GM21786 (cell line): ENCODE measurements around the gene SEMA5A.
A peak's percentile ranks its signal among the peaks of the same experiment; 100 is the strongest.

Experiments used
- ATAC-seq: cut with Tn5 transposase; IDR thresholded peaks from one replicate; pipeline ENCODE4 v1.9.1; 2021; ENCODE audit not compliant: unreplicated experiment

Gene SEMA5A

DNA sequence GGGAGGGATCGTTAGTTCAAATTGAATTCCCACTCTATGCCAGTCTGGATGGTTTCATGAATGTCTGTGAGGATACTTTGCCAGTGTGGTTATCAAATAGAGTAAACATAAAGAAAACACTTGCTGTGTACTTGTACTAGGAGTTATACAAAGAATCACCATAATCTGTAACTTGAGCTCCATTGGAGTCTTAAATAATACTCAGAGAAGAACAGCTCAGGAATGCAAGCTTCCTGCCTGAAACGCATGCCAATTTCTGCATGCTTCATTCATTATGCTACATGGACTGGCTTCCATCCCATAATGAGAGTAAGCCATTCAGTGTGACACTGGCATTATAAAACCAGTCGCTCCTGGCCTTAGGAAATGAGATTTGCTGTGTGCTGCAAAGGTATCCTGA is 351.4 kb downstream of the SEMA5A start:
- no peak for ATAC-seq

DNA sequence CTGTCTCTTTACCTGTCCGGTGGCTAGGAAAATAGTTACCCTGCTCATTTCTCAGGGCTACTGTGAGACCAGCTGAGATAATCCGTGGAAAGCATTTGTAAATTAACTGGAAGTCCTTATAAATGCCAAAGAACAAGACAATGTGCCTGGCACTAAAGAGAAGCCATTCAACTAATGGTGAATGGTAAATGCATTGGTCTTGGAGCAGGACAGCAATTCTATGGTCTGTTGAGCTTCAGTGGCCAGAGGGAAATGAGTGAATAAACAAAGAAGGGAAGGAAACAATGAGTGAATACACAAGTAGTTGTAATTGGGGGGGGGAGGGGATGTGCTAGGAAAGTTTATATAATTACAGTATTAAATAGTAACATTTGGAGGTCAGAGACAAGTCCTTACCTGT is 353.6 kb downstream of the SEMA5A start:
- no peak for ATAC-seq

DNA sequence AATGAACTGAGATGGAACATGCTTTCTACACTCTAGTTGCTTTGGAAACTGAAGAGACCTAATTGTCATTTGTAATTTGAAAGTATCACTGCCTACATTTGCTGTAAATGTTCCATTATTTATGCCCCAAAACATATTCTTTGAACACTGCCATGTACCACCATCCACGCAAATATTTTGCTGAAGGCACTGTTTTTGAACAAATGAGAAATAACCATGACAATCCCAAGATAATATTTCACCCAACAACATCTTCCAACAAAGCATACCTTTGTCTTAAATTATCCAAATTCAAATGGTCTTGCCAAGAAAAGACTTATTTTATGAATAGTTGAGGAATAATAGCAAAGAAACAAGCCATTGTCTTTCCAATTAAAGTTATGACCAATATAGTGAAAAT is 356.2 kb downstream of the SEMA5A start:
- ATAC-seq, result no peak

DNA sequence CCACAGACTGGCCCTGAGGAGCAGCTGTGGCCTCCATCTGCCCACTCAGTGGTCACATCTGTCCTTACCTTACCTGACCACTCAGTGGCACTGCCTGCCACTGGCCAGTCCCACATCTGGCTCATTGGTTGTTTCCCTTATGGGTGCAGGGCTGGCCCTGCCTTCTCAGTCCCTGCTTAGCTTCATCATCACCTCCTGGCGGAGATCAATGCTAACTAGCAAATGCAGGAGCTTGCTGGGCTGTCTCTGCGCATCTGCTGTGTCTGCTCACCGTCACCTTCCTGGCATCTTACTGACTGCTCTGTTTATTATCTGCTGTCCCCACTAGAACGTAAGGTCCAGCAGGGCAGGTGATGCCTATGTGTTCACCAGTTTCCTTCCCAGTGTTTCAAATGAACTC is 356.9 kb downstream of the SEMA5A start:
- no peak for ATAC-seq

DNA sequence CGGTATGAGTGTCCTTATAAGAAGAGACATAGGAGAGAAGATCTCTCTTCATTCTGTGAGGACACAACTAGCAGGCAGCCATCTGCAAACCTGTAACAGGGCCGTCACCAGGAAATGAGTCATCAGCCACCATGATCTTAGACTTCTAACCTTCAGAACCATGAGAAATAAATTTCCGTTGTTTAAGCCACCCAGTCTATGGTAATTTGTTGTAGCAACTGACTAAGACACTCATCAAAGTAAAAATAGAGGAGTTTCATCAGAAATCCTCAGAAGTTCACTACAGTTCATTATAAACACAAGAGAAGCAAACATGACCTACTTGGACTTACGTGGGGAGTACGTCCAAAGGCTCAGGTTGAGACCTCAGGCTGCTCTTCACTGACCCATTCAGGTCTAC is 357.7 kb downstream of the SEMA5A start:
- no peak for ATAC-seq

DNA sequence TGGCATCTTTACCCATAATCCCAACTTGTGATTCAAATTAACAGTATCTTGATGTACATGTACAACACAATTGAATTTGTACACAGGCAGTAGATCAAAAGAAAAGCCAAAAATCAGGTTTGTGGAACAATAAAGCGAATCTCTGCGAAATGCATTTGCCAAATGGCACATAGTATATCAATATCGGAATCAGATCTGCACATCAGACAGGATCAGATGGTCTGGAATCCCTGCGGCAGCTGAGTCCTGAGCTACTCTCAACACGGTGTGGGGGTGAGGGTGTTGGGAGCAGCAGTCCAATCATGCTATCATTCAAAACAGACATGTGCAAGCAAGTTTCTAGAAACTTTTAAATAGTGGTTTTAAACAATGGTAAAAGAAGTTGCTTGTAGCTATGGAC is 358.3 kb downstream of the SEMA5A start:
- ATAC-seq, result no peak

DNA sequence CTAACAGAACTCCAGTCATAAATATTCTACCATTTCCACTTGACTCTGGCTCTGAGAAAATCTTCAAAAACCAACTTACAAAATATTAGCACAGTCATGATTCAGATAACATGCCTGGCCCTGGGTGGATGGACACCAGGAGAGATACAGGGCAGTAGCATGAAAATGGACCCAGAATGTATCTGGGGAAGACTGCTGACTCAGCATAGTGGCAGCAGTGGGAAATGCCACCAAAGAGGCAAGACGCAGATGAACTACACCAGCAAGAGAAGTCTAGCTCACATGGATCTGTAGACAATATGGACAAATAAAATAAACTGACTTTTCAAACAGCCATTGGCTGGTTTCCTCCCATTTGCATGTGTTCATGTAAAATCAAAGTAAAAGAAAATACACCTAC is 359.8 kb downstream of the SEMA5A start:
- ATAC-seq, result no peak

DNA sequence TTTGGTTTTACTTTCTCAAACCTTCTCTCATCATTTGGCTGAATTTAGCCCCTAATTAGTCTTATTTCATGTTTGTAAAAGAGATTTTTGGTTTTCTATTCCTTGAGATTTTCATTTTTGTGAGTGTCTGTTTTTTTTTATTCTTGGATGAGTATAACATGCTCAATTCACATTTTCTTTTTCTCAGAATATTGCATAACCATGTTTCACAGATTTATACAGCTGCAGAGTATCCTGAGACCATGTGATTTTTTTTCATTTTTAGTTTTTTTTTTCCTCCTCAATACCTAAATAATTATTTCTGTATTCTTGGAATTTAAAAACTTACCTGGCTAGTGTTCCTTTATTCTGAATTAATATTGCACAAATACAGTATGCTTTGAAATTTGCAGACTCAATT is 361.9 kb downstream of the SEMA5A start:
- ATAC-seq, result no peak

DNA sequence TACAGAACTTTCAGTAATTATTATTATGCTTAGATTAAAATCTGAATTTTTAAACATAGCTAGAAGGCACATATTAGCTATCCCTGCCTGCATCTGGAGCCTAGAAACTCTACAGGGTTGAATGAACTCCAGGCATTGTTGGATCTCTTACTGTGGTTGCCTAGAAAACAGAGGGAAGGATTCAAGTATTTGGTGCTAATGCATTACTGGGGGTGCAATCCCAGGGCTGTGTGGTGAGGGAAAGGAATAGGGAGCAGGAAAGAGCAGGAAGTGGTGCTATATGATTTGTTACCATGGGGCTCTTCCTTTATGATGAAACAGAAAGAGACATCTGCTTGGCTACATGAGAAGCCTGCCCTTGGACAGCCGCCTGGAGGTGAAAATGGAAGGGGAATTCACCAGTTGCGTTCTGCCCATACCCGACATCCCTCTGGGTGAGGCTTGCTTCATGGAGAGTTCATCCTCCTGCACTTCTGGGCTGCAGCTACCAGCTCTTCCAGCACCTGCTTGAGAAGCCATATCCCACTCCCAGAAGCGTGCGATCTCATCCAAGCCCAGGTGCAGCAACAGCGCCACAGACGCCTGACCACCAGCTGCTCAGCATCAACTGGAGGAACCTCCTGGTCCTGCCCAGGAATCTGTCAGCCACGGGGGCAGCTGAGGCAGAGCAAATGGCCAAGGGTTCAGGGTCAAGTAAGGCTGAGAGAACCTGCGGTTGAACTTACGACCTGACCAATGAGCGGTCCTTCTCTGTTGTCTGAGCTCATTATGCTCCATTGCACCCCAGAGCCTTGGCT is 362.8 kb downstream of the SEMA5A start:
- ATAC-seq, result no peak

DNA sequence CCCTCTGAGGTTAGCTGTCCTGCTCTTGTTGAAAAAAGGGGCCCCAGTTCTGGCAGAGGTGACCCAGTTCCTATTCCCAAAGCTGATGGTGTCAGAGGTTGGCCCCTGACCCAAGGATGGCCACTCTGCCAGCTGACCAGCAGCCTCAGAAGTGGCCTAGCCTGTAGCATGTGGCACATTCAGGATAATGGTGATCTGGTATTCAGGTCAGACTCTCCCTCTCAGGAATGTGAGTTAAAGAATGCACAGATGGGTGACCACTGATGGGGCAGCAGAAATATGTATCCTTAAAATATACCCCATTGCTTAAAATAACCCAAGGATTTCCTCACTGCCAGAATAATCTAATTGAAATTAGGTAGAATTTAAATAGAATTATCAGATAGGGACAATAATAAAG is 369.2 kb downstream of the SEMA5A start:
- ATAC-seq, result no peak

DNA sequence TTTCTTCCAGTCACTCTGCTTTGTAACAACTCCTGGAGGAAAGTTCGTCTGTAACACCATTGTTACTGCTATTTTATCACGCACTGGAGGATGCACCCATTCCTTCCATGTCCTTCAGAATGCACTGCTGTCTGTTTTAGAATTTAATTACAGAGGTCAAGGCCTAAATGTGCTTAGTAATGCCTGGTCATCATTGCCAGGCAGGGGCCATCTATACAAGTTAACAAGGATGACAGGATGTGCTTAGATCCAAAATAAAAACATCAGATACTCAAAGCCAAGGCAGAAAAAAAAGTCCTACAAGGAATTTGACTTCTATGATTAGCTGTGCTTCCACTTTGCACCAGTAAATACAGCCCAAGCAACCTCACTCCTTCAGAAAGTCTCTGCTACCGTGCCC is 371.4 kb downstream of the SEMA5A start:
- no peak for ATAC-seq

DNA sequence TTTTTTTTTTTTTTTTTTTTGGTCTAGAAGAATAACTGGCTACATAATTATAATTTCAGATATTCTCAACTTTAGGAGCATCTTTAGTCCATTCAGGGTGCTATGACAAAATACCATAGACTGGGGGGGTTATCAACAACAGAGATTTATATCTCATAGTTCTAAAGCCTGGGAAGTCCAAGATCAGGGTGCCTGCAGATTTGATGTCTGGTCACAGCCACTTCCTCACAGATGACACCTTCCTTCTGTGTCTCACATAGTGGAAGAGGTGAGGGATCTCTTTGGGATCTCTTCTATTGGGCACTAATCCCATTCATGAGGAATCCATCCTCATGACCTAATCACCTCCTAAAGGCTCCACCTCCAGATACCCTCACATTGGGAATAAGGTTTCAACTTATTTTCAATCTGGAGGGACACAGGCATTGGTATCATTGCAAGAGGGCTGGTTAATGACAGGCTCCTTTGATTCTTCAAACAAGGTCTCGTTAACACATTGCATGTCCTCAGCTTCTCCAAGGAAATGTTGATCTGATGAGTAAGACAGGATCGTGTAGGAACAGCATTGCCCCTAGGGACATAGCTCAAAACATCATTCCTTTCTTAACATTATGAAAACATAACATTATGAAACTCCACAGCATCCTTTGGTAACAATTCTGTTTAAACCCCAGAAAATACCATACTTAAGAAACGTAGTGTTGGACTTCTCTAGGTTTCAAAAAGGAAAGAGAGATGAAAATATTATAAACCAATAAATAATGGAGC is 372.4 kb downstream of the SEMA5A start:
- no peak for ATAC-seq

DNA sequence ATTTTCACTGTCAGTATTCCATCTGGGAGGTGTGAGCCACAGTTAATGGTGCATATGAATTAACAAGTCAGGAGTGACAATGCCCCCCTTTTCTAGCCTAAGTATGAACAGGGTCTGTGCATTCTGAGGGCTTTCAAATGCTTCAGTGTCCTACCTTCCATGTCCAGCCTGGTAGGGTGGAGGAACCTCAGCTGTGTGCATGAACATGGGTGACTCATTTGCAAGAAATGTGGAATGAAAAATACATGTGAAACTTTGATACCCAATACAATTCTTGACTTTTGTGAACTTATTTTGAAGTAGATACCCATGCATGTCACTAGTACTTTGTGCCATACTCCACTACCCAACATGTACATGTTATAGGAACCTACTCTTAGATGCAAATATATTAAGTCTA is 375.8 kb downstream of the SEMA5A start:
- ATAC-seq, result no peak

DNA sequence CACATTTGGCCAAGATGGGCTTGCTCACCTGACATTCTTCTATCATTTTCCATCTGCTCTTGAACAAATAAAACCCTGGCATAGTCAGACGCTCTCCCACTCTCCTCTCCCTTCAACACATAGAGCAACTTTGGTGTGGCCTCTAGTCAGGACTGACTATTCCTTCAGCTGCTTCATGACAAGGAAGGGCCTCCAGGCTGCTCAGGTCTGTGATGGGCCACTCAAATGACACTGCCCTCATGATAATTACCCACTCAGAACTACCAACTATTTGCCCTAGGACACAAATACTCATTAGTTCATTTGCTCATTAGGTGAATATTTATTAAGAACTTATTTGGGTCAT is 376.3 kb downstream of the SEMA5A start:
- ATAC-seq, result no peak

DNA sequence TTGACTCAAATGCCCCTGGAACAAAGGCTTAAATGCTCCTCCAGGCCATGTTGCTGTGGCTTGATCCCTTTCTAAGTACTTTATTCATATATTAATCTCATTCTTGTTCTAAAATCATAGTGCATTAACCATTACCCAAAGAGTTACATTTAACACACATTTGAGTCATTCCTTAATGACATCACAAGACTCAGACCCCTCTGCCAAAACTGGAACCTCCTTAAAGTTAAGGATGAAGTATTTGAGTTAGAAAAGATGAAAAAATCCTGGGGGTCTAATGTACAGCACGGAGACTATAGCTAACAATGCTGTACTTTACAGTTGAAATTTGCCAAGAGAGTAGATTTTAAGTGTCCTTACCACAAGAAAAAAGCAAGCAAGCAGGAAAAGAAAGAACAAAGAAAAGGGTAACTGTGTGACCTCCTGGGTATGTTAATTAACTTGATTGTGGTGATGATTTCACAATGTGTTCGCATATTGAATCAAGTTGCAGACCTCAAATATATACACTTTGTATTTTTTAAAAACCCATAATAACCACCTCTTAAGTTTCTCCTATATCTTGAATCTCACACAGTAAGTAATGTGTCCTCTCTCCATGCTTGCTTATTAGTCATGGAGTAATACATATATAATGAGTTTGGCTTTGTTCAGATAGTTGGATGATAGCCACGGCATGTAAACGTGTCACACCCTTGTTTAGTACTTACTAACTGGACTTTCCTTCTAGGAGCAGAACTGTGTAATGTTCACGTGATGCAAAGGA is 376.9 kb downstream of the SEMA5A start:
- no peak for ATAC-seq

DNA sequence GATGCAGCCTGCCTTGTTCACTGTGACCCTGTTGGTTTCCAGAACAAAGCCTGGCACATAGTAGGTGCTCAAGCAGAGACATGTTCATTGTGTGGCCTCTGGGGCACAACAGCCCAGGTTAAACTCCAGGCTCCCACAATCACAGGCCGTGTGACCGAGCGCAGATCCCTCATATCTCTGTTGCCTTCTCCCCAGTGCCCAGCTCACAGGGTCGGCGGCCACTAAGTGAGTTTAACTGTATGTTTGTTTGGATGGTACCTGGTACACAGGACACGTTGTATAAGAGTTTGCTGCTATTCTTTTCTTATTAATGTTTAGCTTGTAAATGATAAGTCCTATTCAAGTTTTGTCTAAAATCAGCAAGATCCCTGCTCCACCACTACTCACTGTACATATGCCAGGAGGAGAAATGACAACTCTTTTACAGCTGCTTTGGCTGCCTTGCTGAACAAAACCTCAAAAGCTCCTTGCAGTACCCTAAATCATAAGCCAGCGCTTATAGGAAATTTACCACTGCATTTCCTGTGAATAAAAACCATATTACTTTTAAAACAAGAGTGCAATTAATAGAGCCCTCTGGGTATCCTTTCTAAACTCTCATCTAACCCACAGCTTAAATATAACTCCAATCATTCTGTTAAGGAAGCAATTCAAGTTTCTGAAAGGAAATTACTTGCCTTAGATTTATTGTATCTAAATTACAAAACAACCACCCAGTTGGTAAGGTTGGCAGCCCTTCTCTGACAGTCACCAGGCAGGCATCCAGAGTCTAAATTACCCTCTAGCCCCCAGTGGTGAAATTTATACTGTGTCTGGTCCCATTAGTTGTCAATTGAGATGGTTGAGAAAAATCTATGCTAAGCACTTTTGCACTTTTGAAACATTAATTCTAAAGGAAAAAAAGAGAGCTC is 379.4 kb downstream of the SEMA5A start:
- ATAC-seq, result no peak

DNA sequence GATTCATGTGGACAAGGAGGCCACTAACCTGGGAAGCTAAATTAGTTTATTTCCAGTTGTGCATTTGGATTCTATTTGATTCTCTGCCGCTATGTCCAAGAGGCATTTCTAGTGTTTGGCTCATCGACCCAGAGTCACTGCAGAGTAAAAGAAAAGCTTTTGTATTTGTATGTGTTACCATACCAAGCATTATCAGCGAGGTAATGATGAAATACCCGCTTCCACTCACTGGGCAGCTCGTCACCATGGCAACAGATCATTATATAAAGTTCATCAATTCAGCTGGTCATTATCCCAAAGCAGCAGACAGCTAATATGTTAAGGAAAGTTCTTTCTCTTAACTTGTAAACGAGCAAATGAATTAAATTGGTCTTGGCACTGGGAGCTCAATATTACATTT is 380.3 kb downstream of the SEMA5A start:
- ATAC-seq, result no peak

DNA sequence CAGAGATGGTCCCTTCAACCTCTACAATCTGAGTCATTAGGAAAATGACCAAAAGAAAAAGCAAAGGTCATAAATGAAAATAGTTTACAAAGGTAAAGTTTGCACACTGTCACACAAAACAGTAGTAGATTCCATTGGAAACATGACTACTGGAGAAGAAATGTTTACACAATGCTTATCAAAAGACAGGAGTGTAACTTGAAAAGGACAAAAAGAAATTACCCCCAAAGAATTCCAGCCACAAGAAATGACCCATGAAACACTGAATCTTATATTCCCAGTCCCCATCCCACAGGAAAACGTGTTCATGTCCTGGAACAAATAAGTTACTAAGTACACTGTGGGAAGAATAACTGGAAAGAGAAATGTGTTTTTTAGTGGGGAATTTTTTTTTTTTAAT is 385.1 kb downstream of the SEMA5A start:
- ATAC-seq, result no peak

DNA sequence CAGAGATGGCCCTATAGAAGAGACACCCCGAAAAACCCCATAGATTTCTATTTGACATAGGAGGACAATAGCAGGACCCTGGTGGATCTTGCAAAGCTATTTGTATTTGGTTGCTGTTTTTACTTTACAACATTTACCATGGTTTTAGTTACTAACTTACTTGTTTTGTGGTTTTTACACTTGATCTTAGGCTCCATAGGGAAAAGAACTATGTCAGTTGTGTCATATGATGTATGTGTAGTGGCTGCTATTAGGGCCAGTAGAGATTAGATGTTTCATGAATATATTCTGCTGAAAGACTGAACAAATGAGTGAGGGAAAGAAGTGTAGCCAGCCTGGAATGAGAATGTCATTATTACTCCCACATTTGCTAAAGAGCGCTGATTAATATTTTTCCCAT is 388.1 kb downstream of the SEMA5A start:
- no peak for ATAC-seq

DNA sequence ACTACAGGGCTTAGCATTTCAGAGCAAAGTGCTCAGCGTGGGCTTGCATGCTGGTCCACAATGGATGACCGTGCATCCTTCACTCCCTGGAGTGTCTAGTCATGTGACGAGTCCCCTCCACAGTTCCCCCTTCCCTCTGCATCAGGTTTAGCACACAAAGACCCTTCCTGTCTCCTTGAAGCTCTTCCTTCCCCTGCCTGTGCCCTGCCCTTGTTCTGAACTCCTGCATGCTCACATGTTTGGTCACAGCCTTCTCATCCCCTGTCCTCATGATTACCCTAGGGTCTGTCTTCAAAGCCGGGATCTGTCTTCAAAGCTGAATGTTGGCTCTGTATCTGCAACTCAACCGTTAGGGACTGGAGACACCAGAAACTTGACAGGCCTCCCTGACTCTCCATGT is 388.9 kb downstream of the SEMA5A start:
- no peak for ATAC-seq

DNA sequence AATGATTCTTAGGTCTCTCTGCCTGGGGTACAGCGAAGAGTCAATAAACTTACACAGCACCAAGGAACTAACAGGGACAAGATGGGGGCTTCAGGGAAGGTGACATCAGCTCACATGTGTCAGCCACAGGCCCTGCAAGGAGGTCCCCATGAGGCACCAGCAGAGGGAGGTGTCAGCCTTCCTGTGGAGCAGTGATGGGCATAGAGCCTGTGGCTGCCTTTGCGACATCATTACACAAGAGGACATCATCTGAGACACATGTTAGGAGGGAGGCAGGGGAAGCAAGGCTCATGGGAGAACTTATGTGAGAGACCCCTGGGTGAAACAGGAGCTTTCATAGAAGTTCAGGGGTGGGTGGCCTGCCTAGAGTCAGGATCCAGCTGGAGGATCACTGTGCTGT is 389.6 kb downstream of the SEMA5A start:
- peak; percentile 56 for ATAC-seq
